Astrocyte (in vitro differentiated cells and primary cell): Measurements from ENCODE around the gene SDK1. TPM values are rescaled to one million over a fixed set of nuclear protein-coding genes. Genes with fewer than 3 reads are reported as not detected.

Experiments
- DNase-seq: peaks from one replicate; pipeline ENCODE4 v3.0.0-alpha.2; 2010; ENCODE audit warnings: low read depth
- FAIRE-seq: peaks from 2 replicates; lab custom pipeline; 2011; peaks lifted over from hg19 to GRCh38; lab: Jason Lieb, UNC
- H2AFZ ChIP-seq: 2 replicates; pipeline ENCODE4 v1.6.0; 2012; ENCODE audit warnings: low read depth, low read length, inconsistent platforms
- H3K27ac ChIP-seq: 2 replicates; pipeline ENCODE4 v1.5.1; 2011; ENCODE audit warnings: low read depth, low read length, inconsistent platforms
- H3K27me3 ChIP-seq: 2 replicates; pipeline ENCODE4 v1.6.0; 2011; ENCODE audit warnings: low read length, inconsistent platforms; ENCODE audit not compliant: insufficient read depth
- H3K36me3 ChIP-seq: 2 replicates; pipeline ENCODE4 v1.5.1; 2011; ENCODE audit warnings: low read length, inconsistent platforms; ENCODE audit not compliant: insufficient read depth
- H3K4me1 ChIP-seq: 2 replicates; pipeline ENCODE4 v1.5.1; 2011; ENCODE audit warnings: low read length, inconsistent platforms; ENCODE audit not compliant: insufficient read depth
- H3K4me2 ChIP-seq: 2 replicates; pipeline ENCODE4 v1.6.0; 2012; ENCODE audit warnings: low read length, inconsistent platforms
- H3K4me3 ChIP-seq: 2 replicates; pipeline ENCODE4 v1.5.1; 2011; ENCODE audit warnings: low read depth, mild to moderate bottlenecking, low read length, inconsistent platforms; ENCODE audit not compliant: insufficient read depth
- H3K79me2 ChIP-seq: 2 replicates; pipeline ENCODE4 v1.6.0; 2012; ENCODE audit warnings: mild to moderate bottlenecking, low read length, inconsistent platforms; ENCODE audit not compliant: insufficient read depth
- H3K9ac ChIP-seq: 2 replicates; pipeline ENCODE4 v1.6.0; 2012; ENCODE audit warnings: mild to moderate bottlenecking, low read length, inconsistent platforms
- H3K9me3 ChIP-seq: 2 replicates; pipeline ENCODE4 v1.5.1; 2012; ENCODE audit warnings: low read depth, mild to moderate bottlenecking, low read length, inconsistent platforms; ENCODE audit not compliant: insufficient read depth
- H4K20me1 ChIP-seq: 2 replicates; pipeline ENCODE4 v1.6.0; 2012; ENCODE audit warnings: low read length, inconsistent platforms; ENCODE audit not compliant: insufficient read depth
- H3K27ac Mint-ChIP-seq: one replicate; pipeline ENCODE4 v1.8.0; 2021; ENCODE audit warnings: mild to moderate bottlenecking, mixed read lengths; ENCODE audit not compliant: unreplicated experiment
- H3K27me3 Mint-ChIP-seq: one replicate; pipeline ENCODE4 v1.8.0; 2021; ENCODE audit warnings: low read depth, mixed read lengths; ENCODE audit not compliant: unreplicated experiment
- H3K36me3 Mint-ChIP-seq: one replicate; pipeline ENCODE4 v1.8.0; 2021; ENCODE audit warnings: low read depth, mixed read lengths; ENCODE audit not compliant: unreplicated experiment
- H3K4me1 Mint-ChIP-seq: one replicate; pipeline ENCODE4 v1.8.0; 2021; ENCODE audit warnings: low read depth, mixed read lengths; ENCODE audit not compliant: unreplicated experiment
- H3K4me3 Mint-ChIP-seq: one replicate; pipeline ENCODE4 v1.8.0; 2021; ENCODE audit warnings: mild to moderate bottlenecking, moderate library complexity, mixed read lengths; ENCODE audit not compliant: unreplicated experiment
- H3K9me3 Mint-ChIP-seq: one replicate; pipeline ENCODE4 v1.8.0; 2021; ENCODE audit warnings: mild to moderate bottlenecking, mixed read lengths; ENCODE audit not compliant: unreplicated experiment
- CTCF ChIP-seq: IDR thresholded peaks from 2 replicates; pipeline ENCODE4 v1.5.1; 2011; ENCODE audit warnings: low read depth, mild to moderate bottlenecking, inconsistent platforms, low read length, moderate library complexity; ENCODE audit not compliant: insufficient read depth
- EZH2 ChIP-seq: IDR thresholded peaks from 2 replicates; pipeline ENCODE4 v1.6.1; 2012; ENCODE audit warnings: mild to moderate bottlenecking, low read length, inconsistent platforms; ENCODE audit not compliant: insufficient read depth
- total RNA-seq: library from RNA; stranded (reverse); gene quantifications from 2 replicates; pipeline ENCODE4 v1.2.1, GENCODE V29; 2021

The SDK1 gene
- total RNA-seq, 1 donor from 2014 or later: 4.2 TPM

GRCh38 chr7:4009211-4010060 lies 708.4 kb downstream of the SDK1 start:
- Histone ChIP-seq H3K36me3 (no peaks in the 10 kb centered on the region), H3K4me3 (no peak overlapping the region), H2AFZ (no peak overlapping the region), H3K27ac (no peak overlapping the region), H3K9ac (no peak overlapping the region), H3K4me1 (peaks cover 6% of the 10 kb centered on the region), H3K79me2 (no peaks in the 10 kb centered on the region), H3K27me3 (no peaks in the 10 kb centered on the region), H3K4me2 (no peak overlapping the region), H3K9me3 (no peaks in the 10 kb centered on the region), H4K20me1 (no peaks in the 10 kb centered on the region)
- no peak for DNase-seq
- no peak overlapping the region for H3K4me3 Mint-ChIP-seq
- H3K27ac Mint-ChIP-seq: no peak overlapping the region
- H3K27me3 Mint-ChIP-seq: peaks cover 23% of the 10 kb centered on the region
- FAIRE-seq: no peak
- no peaks in the 10 kb centered on the region for H3K9me3 Mint-ChIP-seq
- H3K36me3 Mint-ChIP-seq: no peaks in the 10 kb centered on the region
- H3K4me1 Mint-ChIP-seq: no peaks in the 10 kb centered on the region
- TF ChIP-seq CTCF: no peak
- TF ChIP-seq EZH2: no peak

- Histone ChIP-seq H3K9ac (no peak overlapping the region), H3K36me3 (no peaks in the 10 kb centered on the region), H3K4me3 (no peak overlapping the region), H3K9me3 (no peaks in the 10 kb centered on the region), H4K20me1 (no peaks in the 10 kb centered on the region), H2AFZ (no peak overlapping the region), H3K4me2 (no peak overlapping the region), H3K79me2 (no peaks in the 10 kb centered on the region), H3K4me1 (peaks cover 6% of the 10 kb centered on the region), H3K27ac (no peak overlapping the region), H3K27me3 (no peaks in the 10 kb centered on the region)
- peaks cover 23% of the 10 kb centered on the region for H3K27me3 Mint-ChIP-seq
- no peaks in the 10 kb centered on the region for H3K4me1 Mint-ChIP-seq
- no peak overlapping the region for H3K4me3 Mint-ChIP-seq
- DNase-seq: no peak
- no peaks in the 10 kb centered on the region for H3K9me3 Mint-ChIP-seq
- FAIRE-seq: no peak
- TF ChIP-seq EZH2: no peak
- H3K27ac Mint-ChIP-seq: no peak overlapping the region
- no peaks in the 10 kb centered on the region for H3K36me3 Mint-ChIP-seq
These were observed 709.1 kb downstream of the SDK1 start for GRCh38 chr7:4010061-4010605.

GRCh38 chr7:4010923-4011656 lies 710.0 kb downstream of the SDK1 start:
- TF ChIP-seq EZH2 (no peak), CTCF (no peak)
- H3K36me3 ChIP-seq: no peaks in the 10 kb centered on the region
- H3K9ac ChIP-seq: no peak overlapping the region
- Mint-ChIP-seq H3K27ac (no peak overlapping the region), H3K4me3 (no peak overlapping the region), H3K36me3 (no peaks in the 10 kb centered on the region), H3K27me3 (peaks cover 23% of the 10 kb centered on the region), H3K4me1 (no peaks in the 10 kb centered on the region), H3K9me3 (peaks cover 1% of the 10 kb centered on the region)
- H3K79me2 ChIP-seq: no peaks in the 10 kb centered on the region
- no peak for FAIRE-seq
- no peaks in the 10 kb centered on the region for H3K27me3 ChIP-seq
- no peak overlapping the region for H3K4me2 ChIP-seq
- DNase-seq: no peak
- H4K20me1 ChIP-seq: no peaks in the 10 kb centered on the region
- H3K27ac ChIP-seq: no peak overlapping the region
- no peak overlapping the region for H2AFZ ChIP-seq
- H3K9me3 ChIP-seq: no peaks in the 10 kb centered on the region
- no peak overlapping the region for H3K4me3 ChIP-seq
- H3K4me1 ChIP-seq: peaks cover 6% of the 10 kb centered on the region
